Fibroblast of villous mesenchyme (primary cell): ENCODE results near the gene FUT8. TPM values are rescaled to one million over a fixed set of nuclear protein-coding genes. Genes with fewer than 3 reads are reported as not detected.

Source experiments
- DNase-seq: peaks from one replicate; pipeline ENCODE4 v3.0.0-alpha.2; 2010; ENCODE audit warnings: low read depth
- H3K4me3 ChIP-seq: 2 replicates; pipeline ENCODE4 v1.5.1; 2011; ENCODE audit warnings: low read depth, mild to moderate bottlenecking, low read length
- CTCF ChIP-seq: IDR thresholded peaks from 2 replicates; pipeline ENCODE4 v1.5.1; 2012; ENCODE audit warnings: low read depth, mild to moderate bottlenecking, low read length; ENCODE audit not compliant: insufficient read depth
- small RNA-seq: library from RNA; depleted of rRNA; stranded (forward); fragments of <200 nt; gene quantifications from one replicate; pipeline ENCODE3, GENCODE V24; 2012
- total RNA-seq: library from RNA; depleted of rRNA; stranded (reverse); fragments of >200 nt; gene quantifications from 2 replicates; pipeline ENCODE4 v1.2.3, GENCODE V29; 2012

The FUT8 gene
- total RNA-seq, 1 donor: 120 TPM

GRCh38 chr14:65792208-65792905 lies 379.8 kb downstream of the FUT8 start:
- no peak for TF ChIP-seq CTCF
- H3K4me3 ChIP-seq: no peak overlapping the region
- no peak for DNase-seq

Small RNA genes within 50 kb of the gene (small RNA-seq; reads per million reads assigned to genes)
- 2.5 reads per million, percentile 62 among the genes with 10 or more reads in this experiment for gene MIR625
